K562 (cell line): Measurements from ENCODE around the gene HUNK. TPM values are rescaled to one million over a fixed set of nuclear protein-coding genes. Genes with fewer than 3 reads are reported as not detected.

Experiments used
- ATAC-seq: fragments of 200-7000 bp; cut with Tn5 transposase; 3 replicates; pipeline ENCODE4 v1.9.1; 2020; ENCODE audit warnings: moderate library complexity
- BruUV-seq: library from RNA; stranded (reverse); fragments of 400-500 nt; replicated peaks from 2 replicates; lab custom pipeline; 2021; lab: Mats Ljungman, UMichigan
- CTCF ChIA-PET: fragments of 300-600 bp; formaldehyde crosslinking; extraction: SDS; loops from one replicate; lab custom pipeline; 2021; ENCODE audit warnings: low intra/inter-chr PET ratio; lab: Yijun Ruan, JAX
- POLR2A ChIA-PET: fragments of 300-600, 350-650 bp; sonication (Branson Sonifier 250); formaldehyde crosslinking; extraction: SDS; loops from one replicate; lab custom pipeline; 2021; ENCODE audit warnings: antibody characterized with exemption, inconsistent platforms; lab: Yijun Ruan, JAX
- DNase-seq, 4 experiments: peaks; one replicate each; pipeline versions ENCODE4 v3.0.0 to v3.0.0-alpha.2; 2011 to 2018; ENCODE audit warnings: low spot score in 3 of 4, mixed read lengths in 3 of 4; ENCODE audit errors: extremely low read depth in 1 of 4
- FAIRE-seq: peaks from 2 replicates; lab custom pipeline; 2011; peaks lifted over from hg19 to GRCh38; lab: Jason Lieb, UNC
- H2AFZ ChIP-seq: 2 replicates; pipeline ENCODE4 v1.6.0; 2011; ENCODE audit warnings: low read depth, low read length, control low read depth, inconsistent platforms
- H3K27ac ChIP-seq: fragments of 200-600 bp; 3 replicates; pipeline ENCODE4 v1.8.0; 2011; ENCODE audit warnings: low read depth, mild to moderate bottlenecking, control low read depth, inconsistent platforms, low read length, moderate library complexity, mixed read lengths; ENCODE audit errors: extremely low read depth
- H3K27me3 ChIP-seq, 2 experiments: fragments of 300-600 bp in 1 of 2; 2 replicates in 1 of 2; 3 replicates in 1 of 2; pipeline versions ENCODE4 v1.6.0 to v1.8.0; 2011; ENCODE audit warnings: inconsistent platforms in 2 of 2, low read length in 2 of 2, mild to moderate bottlenecking in 1 of 2, mixed read lengths in 1 of 2, moderate library complexity in 1 of 2; ENCODE audit not compliant: control insufficient read depth in 2 of 2, insufficient read depth in 2 of 2
- H3K36me3 ChIP-seq: fragments of 300-600 bp; 3 replicates; pipeline ENCODE4 v1.8.0; 2011; ENCODE audit warnings: mild to moderate bottlenecking, low read length, inconsistent platforms; ENCODE audit not compliant: control insufficient read depth, insufficient read depth
- H3K4me1 ChIP-seq, 2 experiments: fragments of 200-600 bp in 1 of 2; replicated peaks in 1 of 2; 2 replicates in 1 of 2; 3 replicates in 1 of 2; pipeline versions ENCODE4 v1.5.1 to v1.8.0; 2011; ENCODE audit warnings: inconsistent platforms in 2 of 2, low read length in 2 of 2, mild to moderate bottlenecking in 1 of 2, mixed read lengths in 1 of 2, moderate library complexity in 1 of 2; ENCODE audit not compliant: control insufficient read depth in 2 of 2, insufficient read depth in 2 of 2
- H3K4me2 ChIP-seq: 2 replicates; pipeline ENCODE4 v1.6.1; 2011; ENCODE audit warnings: low read length, control low read depth, inconsistent platforms, mixed read lengths; ENCODE audit not compliant: insufficient read depth
- H3K4me3 ChIP-seq: fragments of 200-600 bp; sonication (generic), shearing (Covaris generic); 2 replicates; pipeline ENCODE4 v1.5.1; 2016; ENCODE audit warnings: control low read depth, inconsistent platforms
- H3K79me2 ChIP-seq: fragments of 200-600 bp; 3 replicates; pipeline ENCODE4 v1.8.0; 2011; ENCODE audit warnings: low read length, inconsistent platforms; ENCODE audit not compliant: control insufficient read depth, insufficient read depth
- H3K9ac ChIP-seq, 2 experiments: 2 replicates each; pipeline versions ENCODE4 v1.6.0 to v1.6.1; 2011; ENCODE audit warnings: low read depth in 2 of 2, low read length in 2 of 2, control low read depth in 1 of 2, inconsistent platforms in 1 of 2, mild to moderate bottlenecking in 1 of 2, mixed read lengths in 1 of 2; ENCODE audit not compliant: insufficient read depth in 1 of 2
- H3K9me1 ChIP-seq: one replicate; pipeline ENCODE4 v1.6.0; 2011; ENCODE audit warnings: inconsistent platforms, mild to moderate bottlenecking, low read length, moderate library complexity; ENCODE audit not compliant: control insufficient read depth, insufficient read depth
- H3K9me3 ChIP-seq: replicated peaks from 2 replicates; pipeline ENCODE4 v1.5.1; 2011; ENCODE audit warnings: low read depth, low read length, inconsistent platforms; ENCODE audit not compliant: control insufficient read depth, insufficient read depth
- H4K20me1 ChIP-seq: replicated peaks from 2 replicates; pipeline ENCODE4 v1.6.1; 2011; ENCODE audit warnings: low read length, inconsistent platforms, mixed read lengths; ENCODE audit not compliant: control insufficient read depth, insufficient read depth
- ARNT ChIP-seq, 2 experiments: fragments of 450-650 bp; IDR thresholded peaks; 2 replicates each; pipeline ENCODE4 v1.6.1; 2016; ENCODE audit warnings: mild to moderate bottlenecking in 1 of 2
- ASH1L ChIP-seq: fragments of 450-650 bp; IDR thresholded peaks from 2 replicates; pipeline ENCODE4 v1.6.1; 2018; ENCODE audit warnings: borderline replicate concordance, mild to moderate bottlenecking, low read depth; ENCODE audit not compliant: partially characterized antibody
- BRD9 ChIP-seq: fragments of 450-650 bp; IDR thresholded peaks from 2 replicates; pipeline ENCODE4 v1.6.1; 2018; ENCODE audit warnings: low read depth; ENCODE audit not compliant: partially characterized antibody
- CCAR2 ChIP-seq: fragments of 200-400 bp; formaldehyde crosslinking; IDR thresholded peaks from 2 replicates; pipeline ENCODE4 v1.6.1; 2017; ENCODE audit warnings: mild to moderate bottlenecking, low read depth, low read length
- FOXA3 ChIP-seq, 2 experiments: fragments of 450-650 bp in 1 of 2; sonication (generic) in 1 of 2; formaldehyde crosslinking; IDR thresholded peaks in 1 of 2; conservative IDR thresholded peaks in 1 of 2; 2 replicates each; pipeline versions ENCODE4 v1.4.0 to v1.8.0; 2020 to 2022; ENCODE audit warnings: mild to moderate bottlenecking in 2 of 2, missing genetic modification reagents in 1 of 2
- FOXP1 ChIP-seq: sonication (generic); formaldehyde crosslinking; IDR thresholded peaks from 2 replicates; pipeline ENCODE4 v1.8.0; 2022; ENCODE audit warnings: mild to moderate bottlenecking, missing genetic modification reagents
- GABPB2 ChIP-seq: fragments of 250-450 bp; sonication (Bioruptor Pico); conservative IDR thresholded peaks from 2 replicates; pipeline ENCODE4 v1.5.1; 2021; ENCODE audit warnings: mild to moderate bottlenecking
- HDAC1 ChIP-seq, 2 experiments: fragments of 450-650 bp; IDR thresholded peaks; 2 replicates each; pipeline ENCODE4 v1.6.1; 2016 to 2017; ENCODE audit warnings: inconsistent platforms in 1 of 2, mild to moderate bottlenecking in 1 of 2, moderate library complexity in 1 of 2
- HDAC2 ChIP-seq: fragments of 450-650 bp; IDR thresholded peaks from 2 replicates; pipeline ENCODE4 v1.6.1; 2016; ENCODE audit warnings: mild to moderate bottlenecking
- HNRNPUL1 ChIP-seq: fragments of 200-400 bp; formaldehyde crosslinking; IDR thresholded peaks from 2 replicates; pipeline ENCODE4 v1.6.1; 2017; ENCODE audit warnings: low read length
- KHSRP ChIP-seq: fragments of 450-650 bp; IDR thresholded peaks from 2 replicates; pipeline ENCODE4 v1.6.1; 2017
- NR3C1 ChIP-seq: sonication (generic); formaldehyde crosslinking; IDR thresholded peaks from 2 replicates; pipeline ENCODE4 v1.8.1; 2022; ENCODE audit warnings: missing genetic modification reagents
- STAG1 ChIP-seq: sonication (generic); formaldehyde crosslinking; IDR thresholded peaks from 2 replicates; pipeline ENCODE4 v1.5.0; 2020; ENCODE audit warnings: missing genetic modification reagents, borderline replicate concordance
- ZNF696 ChIP-seq: fragments of 250-450 bp; sonication (Bioruptor Pico); conservative IDR thresholded peaks from 2 replicates; pipeline ENCODE4 v1.4.0; 2020; ENCODE audit warnings: mild to moderate bottlenecking, moderate library complexity
- WGBS: fragments of 100-300 bp; shearing (Covaris generic); methylation state at CpG from one replicate; pipeline ENCODE4 v1.1.6; 2016; ENCODE audit warnings: low coverage, mixed read lengths; ENCODE audit not compliant: insufficient coverage; ENCODE audit errors: missing lambda C conversion rate; 5-methylcytosine and 5-hydroxymethylcytosine counted together
- in situ Hi-C: fragments of 300-500 bp; cut with MboI; formaldehyde crosslinking; loops from 4 replicates; pipeline ENCODE4 v1.15.0; 2018; ENCODE audit warnings: inconsistent platforms, mixed read lengths
- intact Hi-C: fragments of 100-400 bp; cut with micrococcal nuclease; formaldehyde crosslinking; loops from 2 replicates; pipeline ENCODE4 v1.14.2; 2022
- polyA plus RNA-seq, 8 experiments: library from polyadenylated mRNA; depleted of rRNA in 4 of 8; stranded (reverse) in 5 of 8; unstranded in 3 of 8; fragments of >200 nt; fragmentation: Nextera tagmentation in 2 of 8; fragmentation: Illumina TruSeq in 1 of 8; extraction: Ambion mirVana in 2 of 8; extraction: Trizol in 1 of 8; gene quantifications; 2 replicates each; pipeline versions ENCODE4 v1.2.1 to v1.2.3, GENCODE V29; 2011 to 2014; ENCODE audit warnings: inconsistent platforms in 1 of 8, missing spikeins in 1 of 8
- total RNA-seq, 7 experiments: library from RNA; depleted of rRNA in 6 of 7; stranded (reverse); fragments of >200 nt in 6 of 7; fragmentation: Illumina TruSeq in 2 of 7; extraction: Trizol in 2 of 7; gene quantifications; 2 replicates each; pipeline versions ENCODE4 v1.2.1 to v1.2.3, GENCODE V29; 2011 to 2021; ENCODE audit warnings: low replicate concordance in 1 of 7
- TF ChIP-seq, protein P1 (sequence below): fragments of 150-350 bp; IDR thresholded peaks from 2 replicates; pipeline ENCODE4 v1.6.1; 2014; ENCODE audit warnings: low read depth, mild to moderate bottlenecking, low read length, borderline replicate concordance
- TF ChIP-seq, protein P2 (sequence below): sonication (generic); formaldehyde crosslinking; IDR thresholded peaks from 2 replicates; pipeline ENCODE4 v1.8.0; 2022; ENCODE audit warnings: mild to moderate bottlenecking, low read depth, missing genetic modification reagents
- TF ChIP-seq, protein P3 (sequence below): fragments of 450-650 bp; formaldehyde crosslinking; IDR thresholded peaks from 2 replicates; pipeline ENCODE4 v1.4.0; 2022; ENCODE audit warnings: missing genetic modification characterization

The HUNK gene
- total and polyA plus RNA-seq, 9 of the 15 experiments (the other 6 are each of a cell fraction or from before 2014, with no cell fraction given): not detected

DNA sequence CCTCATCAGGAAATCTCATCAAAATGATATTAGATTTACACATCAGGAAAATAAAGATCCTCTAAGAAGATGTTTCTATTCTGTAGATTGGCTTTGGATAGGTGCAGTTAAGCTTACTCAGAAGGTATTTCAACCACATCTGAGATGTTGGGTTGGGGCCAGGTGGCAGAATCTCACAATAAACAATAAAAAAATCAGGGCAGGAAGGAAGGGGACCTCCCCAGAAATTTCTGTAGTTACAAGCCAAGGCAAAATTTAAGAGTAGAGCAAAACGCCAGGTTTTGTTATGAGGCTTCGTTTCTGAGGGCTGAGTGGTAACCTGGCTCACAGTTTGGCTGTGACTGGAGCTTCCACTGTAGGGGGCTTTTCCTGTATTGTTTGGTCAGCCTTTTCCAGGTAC is 84.8 kb downstream of the HUNK start:
- Histone ChIP-seq H3K27ac (no peak overlapping the region), H3K27me3 (peaks cover 8 to 19% of the 10 kb centered on the region in 2 experiments), H3K9ac (no peak overlapping the region), H4K20me1 (no peaks in the 10 kb centered on the region), H3K4me3 (no peak overlapping the region), H2AFZ (no peak overlapping the region), H3K79me2 (no peaks in the 10 kb centered on the region), H3K4me2 (no peak overlapping the region), H3K4me1 (no peaks in the 10 kb centered on the region), H3K9me3 (no peaks in the 10 kb centered on the region; the same call in 1 of the 2 replicates), H3K9me1 (no peaks in the 10 kb centered on the region), H3K36me3 (no peaks in the 10 kb centered on the region)
- in situ Hi-C loops: no loop called here
- ChIA-PET POLR2A (no interaction called here), CTCF (no interaction called here)
- TF ChIP-seq ZNF696 (CRISPR knock-in tag) (no peak), ARNT (IDR thresholded peaks at IDR 0.05) (no peak), GABPB2 (CRISPR knock-in tag) (no peak), HNRNPUL1 (no peak), STAG1 (CRISPR knock-in tag) (no peak), FOXP1 (CRISPR knock-in tag) (no peak), FOXA3 (CRISPR knock-in tag; conservative IDR thresholded peaks at IDR 0.05 in 1 of 2, IDR thresholded peaks at IDR 0.05 in 1 of 2) (no peak), ASH1L (no peak), KHSRP (no peak), NR3C1 (CRISPR knock-in tag) (no peak), CCAR2 (no peak), BRD9 (no peak), HDAC2 (no peak), HDAC1 (IDR thresholded peaks at IDR 0.05) (no peak)
- TF ChIP-seq, protein P1, sequence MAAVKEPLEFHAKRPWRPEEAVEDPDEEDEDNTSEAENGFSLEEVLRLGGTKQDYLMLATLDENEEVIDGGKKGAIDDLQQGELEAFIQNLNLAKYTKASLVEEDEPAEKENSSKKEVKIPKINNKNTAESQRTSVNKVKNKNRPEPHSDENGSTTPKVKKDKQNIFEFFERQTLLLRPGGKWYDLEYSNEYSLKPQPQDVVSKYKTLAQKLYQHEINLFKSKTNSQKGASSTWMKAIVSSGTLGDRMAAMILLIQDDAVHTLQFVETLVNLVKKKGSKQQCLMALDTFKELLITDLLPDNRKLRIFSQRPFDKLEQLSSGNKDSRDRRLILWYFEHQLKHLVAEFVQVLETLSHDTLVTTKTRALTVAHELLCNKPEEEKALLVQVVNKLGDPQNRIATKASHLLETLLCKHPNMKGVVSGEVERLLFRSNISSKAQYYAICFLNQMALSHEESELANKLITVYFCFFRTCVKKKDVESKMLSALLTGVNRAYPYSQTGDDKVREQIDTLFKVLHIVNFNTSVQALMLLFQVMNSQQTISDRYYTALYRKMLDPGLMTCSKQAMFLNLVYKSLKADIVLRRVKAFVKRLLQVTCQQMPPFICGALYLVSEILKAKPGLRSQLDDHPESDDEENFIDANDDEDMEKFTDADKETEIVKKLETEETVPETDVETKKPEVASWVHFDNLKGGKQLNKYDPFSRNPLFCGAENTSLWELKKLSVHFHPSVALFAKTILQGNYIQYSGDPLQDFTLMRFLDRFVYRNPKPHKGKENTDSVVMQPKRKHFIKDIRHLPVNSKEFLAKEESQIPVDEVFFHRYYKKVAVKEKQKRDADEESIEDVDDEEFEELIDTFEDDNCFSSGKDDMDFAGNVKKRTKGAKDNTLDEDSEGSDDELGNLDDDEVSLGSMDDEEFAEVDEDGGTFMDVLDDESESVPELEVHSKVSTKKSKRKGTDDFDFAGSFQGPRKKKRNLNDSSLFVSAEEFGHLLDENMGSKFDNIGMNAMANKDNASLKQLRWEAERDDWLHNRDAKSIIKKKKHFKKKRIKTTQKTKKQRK: no peak
- TF ChIP-seq, protein P2, sequence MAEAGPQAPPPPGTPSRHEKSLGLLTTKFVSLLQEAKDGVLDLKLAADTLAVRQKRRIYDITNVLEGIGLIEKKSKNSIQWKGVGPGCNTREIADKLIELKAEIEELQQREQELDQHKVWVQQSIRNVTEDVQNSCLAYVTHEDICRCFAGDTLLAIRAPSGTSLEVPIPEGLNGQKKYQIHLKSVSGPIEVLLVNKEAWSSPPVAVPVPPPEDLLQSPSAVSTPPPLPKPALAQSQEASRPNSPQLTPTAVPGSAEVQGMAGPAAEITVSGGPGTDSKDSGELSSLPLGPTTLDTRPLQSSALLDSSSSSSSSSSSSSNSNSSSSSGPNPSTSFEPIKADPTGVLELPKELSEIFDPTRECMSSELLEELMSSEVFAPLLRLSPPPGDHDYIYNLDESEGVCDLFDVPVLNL (CRISPR knock-in tag): no peak
- TF ChIP-seq, protein P3, sequence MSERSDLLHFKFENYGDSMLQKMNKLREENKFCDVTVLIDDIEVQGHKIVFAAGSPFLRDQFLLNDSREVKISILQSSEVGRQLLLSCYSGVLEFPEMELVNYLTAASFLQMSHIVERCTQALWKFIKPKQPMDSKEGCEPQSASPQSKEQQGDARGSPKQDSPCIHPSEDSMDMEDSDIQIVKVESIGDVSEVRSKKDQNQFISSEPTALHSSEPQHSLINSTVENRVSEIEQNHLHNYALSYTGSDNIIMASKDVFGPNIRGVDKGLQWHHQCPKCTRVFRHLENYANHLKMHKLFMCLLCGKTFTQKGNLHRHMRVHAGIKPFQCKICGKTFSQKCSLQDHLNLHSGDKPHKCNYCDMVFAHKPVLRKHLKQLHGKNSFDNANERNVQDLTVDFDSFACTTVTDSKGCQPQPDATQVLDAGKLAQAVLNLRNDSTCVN (CRISPR knock-in tag): no peak
- no peak for DNase-seq
- intact Hi-C loops: no loop called here
- ATAC-seq: no peak
- no TSS peak for BruUV-seq
- 0% methylated on average over 2 of the region's 2 CpGs for WGBS
- FAIRE-seq: no peak
